Vagina (tissue), 2 donors: ENCODE data around the gene PLCB3. TPM values are rescaled to one million over a fixed set of nuclear protein-coding genes. Genes with fewer than 3 reads are reported as not detected.

Experiments used
- DNase-seq, 2 donors: peaks; one replicate each; pipeline ENCODE4 v3.0.0-alpha.2; 2017; ENCODE audit errors: extremely low spot score in 2 of 2
- H3K27ac ChIP-seq: fragments of 200-600 bp; sonication (generic); one replicate; pipeline ENCODE4 v1.5.1; 2019
- H3K27me3 ChIP-seq: fragments of 200-600 bp; sonication (generic); one replicate; pipeline ENCODE4 v1.5.1; 2019
- H3K36me3 ChIP-seq, 2 donors: fragments of 200-600 bp; sonication (generic); one replicate each; pipeline ENCODE4 v1.5.1; 2017 to 2019
- H3K4me1 ChIP-seq: fragments of 200-600 bp; sonication (generic); one replicate; pipeline ENCODE4 v1.5.1; 2019
- H3K4me3 ChIP-seq, 2 donors: fragments of 200-600 bp; sonication (generic); 1 replicate in 1 of 2; 2 replicates in 1 of 2; pipeline ENCODE4 v1.5.1; 2016 to 2019
- H3K9me3 ChIP-seq: fragments of 200-600 bp; sonication (generic); one replicate; pipeline ENCODE4 v1.5.1; 2019
- CTCF ChIP-seq, 3 experiments: fragments of 450-650 bp in 2 of 3; fragments of 200-600 bp in 1 of 3; sonication (generic) in 1 of 3; IDR thresholded peaks; one replicate each; pipeline ENCODE4 v1.5.1; 2017 to 2019; ENCODE audit warnings: antibody characterized with exemption in 3 of 3, mild to moderate bottlenecking in 2 of 3, moderate library complexity in 2 of 3
- POLR2A ChIP-seq, 2 donors: fragments of 450-650 bp; IDR thresholded peaks; one replicate each; pipeline ENCODE4 v1.6.1; 2017; ENCODE audit warnings: antibody characterized with exemption in 2 of 2, mild to moderate bottlenecking in 2 of 2, moderate library complexity in 2 of 2
- POLR2AphosphoS5 ChIP-seq, 2 donors: sonication (generic); formaldehyde crosslinking; IDR thresholded peaks; one replicate each; pipeline ENCODE4 v1.9.0; 2017; ENCODE audit warnings: antibody characterized with exemption in 2 of 2, mild to moderate bottlenecking in 2 of 2, low read depth in 1 of 2; ENCODE audit not compliant: insufficient read depth in 1 of 2
- intact Hi-C: fragments of 100-400 bp; cut with DNase I; formaldehyde crosslinking; loops from one replicate; pipeline ENCODE4 v1.15.1; 2023
- total RNA-seq: library from RNA; depleted of rRNA; stranded (reverse); fragments of >200 nt; gene quantifications from one replicate; pipeline ENCODE4 v1.2.3, GENCODE V29; 2016

PLCB3 gene
- total RNA-seq, 1 donor from 2014 or later = 33.1 TPM

GRCh38 chr11:64252003-64252872 lies 908 bp downstream of the PLCB3 start:
- no peak for DNase-seq
- Histone ChIP-seq H3K9me3 (no peaks in the 10 kb centered on the region), H3K4me3 (peak overlapping the region; percentile 85 to 88), H3K27ac (peak overlapping the region; percentile 78), H3K27me3 (no peaks in the 10 kb centered on the region), H3K4me1 (peaks cover 35% of the 10 kb centered on the region), H3K36me3 (peaks cover 0 to 17% of the 10 kb centered on the region in 2 donors)
- TF ChIP-seq CTCF (IDR thresholded peaks at IDR 0.05) = no peak
- no peak for TF ChIP-seq POLR2A (IDR thresholded peaks at IDR 0.05)
- peak in 1 of 2 donors; percentile 32 for TF ChIP-seq POLR2AphosphoS5 (IDR thresholded peaks at IDR 0.05; ENCODE audit: insufficient read depth in 1 of 2, low read depth in 1 of 2)
- intact Hi-C loops = no loop called here

- H3K27me3 ChIP-seq = no peaks in the 10 kb centered on the region
- no peaks in the 10 kb centered on the region for H3K9me3 ChIP-seq
- H3K36me3 ChIP-seq = peaks cover 0 to 17% of the 10 kb centered on the region in 2 donors
- no peak for DNase-seq
- H3K4me3 ChIP-seq = peak overlapping the region in 1 of 2 donors; percentile 85
- H3K4me1 ChIP-seq = peaks cover 35% of the 10 kb centered on the region
- H3K27ac ChIP-seq = peak overlapping the region; percentile 78
- TF ChIP-seq POLR2AphosphoS5 (IDR thresholded peaks at IDR 0.05; ENCODE audit: insufficient read depth in 1 of 2, low read depth in 1 of 2) (no peak), POLR2A (IDR thresholded peaks at IDR 0.05) (no peak), CTCF (IDR thresholded peaks at IDR 0.05) (no peak)
- intact Hi-C loops = no loop called here
Measured at GRCh38 chr11:64253043-64253442, 1.7 kb downstream of the PLCB3 start.

GRCh38 chr11:64253481-64253880 lies 2.2 kb downstream of the PLCB3 start:
- intact Hi-C loops = no loop called here
- H3K4me1 ChIP-seq = peaks cover 35% of the 10 kb centered on the region
- H3K36me3 ChIP-seq = peaks cover 0 to 21% of the 10 kb centered on the region in 2 donors
- DNase-seq = no peak
- no peaks in the 10 kb centered on the region for H3K27me3 ChIP-seq
- H3K9me3 ChIP-seq = no peaks in the 10 kb centered on the region
- H3K27ac ChIP-seq = no peak overlapping the region
- no peak for TF ChIP-seq CTCF (IDR thresholded peaks at IDR 0.05)
- TF ChIP-seq POLR2A (IDR thresholded peaks at IDR 0.05) = no peak
- TF ChIP-seq POLR2AphosphoS5 (IDR thresholded peaks at IDR 0.05; ENCODE audit: insufficient read depth in 1 of 2, low read depth in 1 of 2) = no peak
- peak overlapping the region in 1 of 2 donors; percentile 85 for H3K4me3 ChIP-seq

- Histone ChIP-seq H3K4me1 (peaks cover 35% of the 10 kb centered on the region), H3K9me3 (no peaks in the 10 kb centered on the region), H3K4me3 (no peak overlapping the region), H3K27me3 (no peaks in the 10 kb centered on the region), H3K27ac (no peak overlapping the region), H3K36me3 (peaks cover 0 to 27% of the 10 kb centered on the region in 2 donors)
- TF ChIP-seq POLR2A (IDR thresholded peaks at IDR 0.05) (no peak), CTCF (IDR thresholded peaks at IDR 0.05) (no peak), POLR2AphosphoS5 (IDR thresholded peaks at IDR 0.05; ENCODE audit: insufficient read depth in 1 of 2, low read depth in 1 of 2) (no peak)
- intact Hi-C loops = no loop called here
- DNase-seq = no peak
Measured at GRCh38 chr11:64254326-64254725, 3.0 kb downstream of the PLCB3 start.
